Right ventricle myocardium inferior (tissue), 1 donor: ENCODE measurements around the gene PRDM5. TPM values are rescaled to one million over a fixed set of nuclear protein-coding genes. Genes with fewer than 3 reads are reported as not detected.
"Not testable (repeated sequence)": the region's sequence is repeated elsewhere in the genome, so short reads cannot be mapped to it uniquely, and the experiment has no call there.

Experiments
- ATAC-seq: fragments of 200-7000 bp; cut with Tn5 transposase; one replicate; pipeline ENCODE4 v1.9.1; 2020; ENCODE audit warnings: mild to moderate bottlenecking, moderate library complexity
- DNase-seq: peaks from one replicate; pipeline ENCODE4 v3.0.0; 2021; ENCODE audit errors: missing footprints
- intact Hi-C: fragments of 100-400 bp; cut with DNase I; formaldehyde crosslinking; loops from one replicate; pipeline ENCODE4 v1.11.0; 2022
- total RNA-seq: library from RNA; stranded (reverse); fragmentation: NEBNext Ultra II Directional; extraction: Animal tissue kit (Norgen Biotek cat#: 25700); gene quantifications from one replicate; pipeline ENCODE4 v1.2.1, GENCODE V29; 2021
- donor health status: DM: no; HTN: yes; CAD: no; lungs with severe emphysema.

Gene PRDM5
- total RNA-seq, 1 donor from 2014 or later, result 7.4 TPM

- intact Hi-C loops, result no loop called here
- ATAC-seq (no peak), DNase-seq (no peak)
These were observed 137.3 kb downstream of the PRDM5 start for GRCh38 chr4:120785202-120785601.

DNA sequence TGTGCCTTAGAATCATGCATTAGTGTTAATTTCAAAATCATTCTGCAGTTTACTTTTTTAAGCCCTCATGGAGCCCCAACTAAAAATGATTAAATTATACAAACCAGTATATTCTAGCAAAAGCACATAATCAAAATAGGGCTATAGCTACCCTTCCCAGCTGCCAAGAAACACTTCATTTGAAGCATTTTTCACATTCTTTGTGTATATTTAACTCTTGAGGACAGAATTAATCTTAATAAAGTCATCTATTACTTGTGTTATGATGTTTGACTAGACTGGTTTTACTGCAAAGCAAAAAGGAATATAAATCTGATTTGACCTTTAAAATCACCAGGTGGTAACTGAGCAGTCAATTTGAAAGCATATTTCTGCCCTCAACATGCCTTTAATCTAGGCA is 145.1 kb downstream of the PRDM5 start:
- ATAC-seq, result no peak
- no peak for DNase-seq
- intact Hi-C loops, result no loop called here

DNA sequence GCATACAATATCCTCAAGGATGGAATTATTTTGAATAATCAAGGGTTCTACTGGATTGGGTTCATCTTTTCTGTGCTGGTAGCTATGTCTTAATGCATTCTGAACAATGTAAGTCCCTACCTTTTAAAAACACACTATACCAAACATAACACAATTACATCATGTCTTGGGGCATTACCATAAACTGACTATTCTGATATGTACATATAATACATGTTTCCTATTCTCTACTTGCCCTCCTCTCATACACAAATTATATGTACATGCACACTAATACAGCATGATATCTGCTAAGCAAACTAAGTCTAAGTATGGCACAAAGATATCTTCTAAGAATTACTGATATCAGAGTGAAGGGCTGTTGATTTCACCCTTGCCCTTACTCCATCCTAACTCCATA is 147.1 kb downstream of the PRDM5 start:
- DNase-seq (no peak), ATAC-seq (no peak)
- intact Hi-C loops, result no loop called here

DNA sequence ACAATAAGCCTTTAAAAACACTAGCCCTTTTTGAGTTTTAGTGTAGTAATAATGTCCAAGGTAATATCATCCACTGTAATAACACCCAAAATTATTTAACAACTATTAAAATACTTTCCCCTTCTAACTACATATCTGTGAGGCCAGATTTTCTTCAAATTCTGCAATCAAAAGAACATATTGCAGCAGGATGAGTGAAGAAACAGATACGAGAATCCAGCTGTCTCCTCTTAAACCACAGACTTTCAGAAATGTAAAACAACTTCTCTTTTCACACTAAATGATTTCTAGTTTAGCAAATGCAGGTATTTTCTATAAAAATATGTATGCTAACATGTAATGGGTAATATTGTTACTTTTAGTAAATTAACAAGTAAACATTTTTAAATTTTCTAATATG is 148.9 kb downstream of the PRDM5 start:
- intact Hi-C loops, result no loop called here
- ATAC-seq (no peak), DNase-seq (no peak)

DNA sequence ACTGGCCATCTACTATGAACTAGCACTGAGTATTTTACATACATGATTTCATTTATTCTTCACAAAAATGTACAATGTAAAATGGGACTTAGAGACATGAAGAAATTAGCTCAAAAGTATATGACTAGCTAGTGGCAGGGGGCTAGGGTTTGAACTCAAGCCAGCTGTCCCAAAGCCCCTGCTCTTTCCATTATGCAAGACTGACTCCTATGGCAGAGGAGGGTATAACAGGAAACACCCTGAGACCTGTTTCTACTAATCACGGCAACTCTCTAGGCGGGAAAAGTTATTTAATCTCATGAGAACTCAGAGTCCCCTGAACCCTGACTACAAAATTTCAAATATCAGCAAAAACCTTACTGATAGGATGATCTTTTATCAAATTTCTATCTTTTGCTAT is 150.6 kb downstream of the PRDM5 start:
- intact Hi-C loops, result no loop called here

GRCh38 chr4:120770897-120771296 is 151.6 kb downstream of the PRDM5 start:
- intact Hi-C loops, result no loop called here
- ATAC-seq (no peak), DNase-seq (no peak)

More for the DNA sequence above, 150.6 kb downstream of the PRDM5 start:
- no peak for ATAC-seq
- DNase-seq, result no peak

GRCh38 chr4:120769227-120769626 is 153.3 kb downstream of the PRDM5 start:
- DNase-seq (peak; percentile 20), ATAC-seq (no peak)
- intact Hi-C loops, result loop anchor here (5.0 kb wide), 1 partner anchor 47 kb away; no protein-coding TSS in a partner anchor

DNA sequence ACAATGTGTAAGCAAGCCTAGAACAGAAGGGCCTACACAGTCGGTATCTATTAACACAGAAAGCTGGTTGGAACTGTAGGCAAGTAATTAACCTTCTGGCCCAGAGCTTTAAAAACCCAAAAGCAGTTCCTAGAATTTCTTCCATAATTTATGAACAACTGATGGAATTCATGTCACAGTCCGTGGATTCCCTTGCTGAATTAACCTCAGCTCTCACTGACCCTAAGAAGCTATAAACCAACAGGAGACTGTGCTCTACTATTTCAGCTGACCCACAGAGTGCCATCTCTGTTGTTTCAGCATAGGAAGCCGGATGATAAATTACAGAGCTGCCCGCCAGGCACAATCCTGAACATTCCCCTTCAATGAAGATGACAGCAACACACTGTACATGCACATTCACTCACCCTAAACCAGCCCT is 157.3 kb downstream of the PRDM5 start:
- ATAC-seq, result peak; percentile 62
- no peak for DNase-seq
- intact Hi-C loops, result loop anchor here (5.0 kb wide), 1 partner anchor 43 kb away; no protein-coding TSS in a partner anchor

- no peak for ATAC-seq
- DNase-seq, result no peak
- intact Hi-C loops, result no loop called here
These were observed 158.9 kb downstream of the PRDM5 start for GRCh38 chr4:120763650-120764049.

GRCh38 chr4:120761070-120761469 is 161.5 kb downstream of the PRDM5 start:
- no peak for DNase-seq
- intact Hi-C loops, result no loop called here
- no peak for ATAC-seq

DNA sequence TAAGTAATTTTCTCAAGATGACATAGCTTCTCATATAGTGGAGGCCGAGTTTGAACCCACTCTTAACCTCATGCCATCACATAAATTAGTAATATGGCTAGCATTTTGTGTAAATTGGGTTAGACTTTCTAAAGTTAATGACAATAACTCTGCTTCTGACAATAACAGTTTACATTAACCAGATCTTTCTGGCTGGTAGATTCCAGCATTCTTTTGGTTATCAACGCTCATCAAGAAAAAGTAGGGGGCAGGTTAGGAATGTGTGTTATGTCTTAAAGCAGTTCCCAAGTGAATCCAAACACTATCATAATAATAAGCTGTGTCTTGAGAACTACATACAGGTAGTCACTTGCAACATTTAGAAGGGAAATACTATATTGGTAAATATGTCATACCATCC is 162.5 kb downstream of the PRDM5 start:
- DNase-seq (no peak), ATAC-seq (no peak)
- intact Hi-C loops, result no loop called here

GRCh38 chr4:120755864-120756263 is 166.7 kb downstream of the PRDM5 start:
- DNase-seq (no peak), ATAC-seq (no peak)
- intact Hi-C loops, result no loop called here

DNA sequence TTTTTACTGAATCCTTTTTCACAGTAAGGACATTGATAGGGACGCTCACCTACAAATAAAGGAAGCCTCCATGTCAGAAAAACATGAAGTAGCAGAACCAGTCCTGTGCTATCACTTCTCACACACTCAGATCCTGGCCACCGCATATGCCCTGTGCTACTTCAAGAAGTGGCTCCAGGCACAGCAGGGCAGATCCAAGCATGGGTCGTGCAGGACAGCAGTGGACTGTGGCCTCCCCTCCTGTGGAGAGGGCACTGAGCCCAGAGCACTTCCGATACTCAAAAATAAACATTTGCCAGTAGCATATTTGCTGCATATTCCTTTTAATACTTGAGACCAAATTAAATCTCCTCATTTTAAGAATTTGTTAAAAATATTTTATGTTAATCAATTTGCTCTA is 167.9 kb downstream of the PRDM5 start:
- DNase-seq (no peak), ATAC-seq (peak; percentile 91)
- intact Hi-C loops, result no loop called here

DNA sequence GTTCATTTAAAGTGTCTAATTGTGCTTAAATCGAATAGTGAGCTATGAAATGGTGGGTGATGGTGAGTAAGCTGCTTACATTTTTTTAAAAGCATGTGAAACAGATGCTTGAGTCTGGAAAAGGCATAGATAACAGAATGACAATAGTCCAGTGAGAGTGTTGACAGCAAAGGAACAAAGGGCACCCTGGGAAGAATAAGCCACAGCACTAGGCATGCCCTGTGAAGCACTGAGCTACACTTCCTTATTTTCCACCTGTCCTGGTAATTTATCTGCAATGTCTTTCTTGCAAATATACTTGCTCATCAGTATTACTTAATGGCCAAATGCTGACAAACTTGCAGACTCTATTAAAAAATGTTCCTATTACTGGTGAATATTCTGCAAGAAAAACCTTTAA is 168.7 kb downstream of the PRDM5 start:
- DNase-seq, result no peak
- intact Hi-C loops, result no loop called here
- ATAC-seq, result peak; percentile 90

DNA sequence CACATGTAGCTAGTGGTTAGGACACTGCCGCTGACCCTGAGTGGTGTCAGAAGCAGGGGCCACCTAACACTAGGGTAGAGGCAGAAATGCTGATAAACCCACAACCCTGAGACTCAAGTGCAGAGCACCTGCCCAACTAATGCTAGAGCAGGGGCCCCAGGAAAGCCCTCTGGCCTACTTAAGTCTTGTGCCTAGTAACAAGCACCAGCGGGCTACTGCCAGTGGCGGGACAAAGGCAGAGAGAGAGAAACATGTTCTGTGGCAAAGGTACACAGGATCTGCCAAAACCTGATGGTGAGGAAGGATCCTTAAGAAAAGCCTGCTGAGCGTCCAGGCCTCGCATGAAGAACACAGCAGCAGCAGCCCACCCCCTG is 172.4 kb downstream of the PRDM5 start:
- ATAC-seq, result no peak
- intact Hi-C loops, result no loop called here
- no peak for DNase-seq

DNA sequence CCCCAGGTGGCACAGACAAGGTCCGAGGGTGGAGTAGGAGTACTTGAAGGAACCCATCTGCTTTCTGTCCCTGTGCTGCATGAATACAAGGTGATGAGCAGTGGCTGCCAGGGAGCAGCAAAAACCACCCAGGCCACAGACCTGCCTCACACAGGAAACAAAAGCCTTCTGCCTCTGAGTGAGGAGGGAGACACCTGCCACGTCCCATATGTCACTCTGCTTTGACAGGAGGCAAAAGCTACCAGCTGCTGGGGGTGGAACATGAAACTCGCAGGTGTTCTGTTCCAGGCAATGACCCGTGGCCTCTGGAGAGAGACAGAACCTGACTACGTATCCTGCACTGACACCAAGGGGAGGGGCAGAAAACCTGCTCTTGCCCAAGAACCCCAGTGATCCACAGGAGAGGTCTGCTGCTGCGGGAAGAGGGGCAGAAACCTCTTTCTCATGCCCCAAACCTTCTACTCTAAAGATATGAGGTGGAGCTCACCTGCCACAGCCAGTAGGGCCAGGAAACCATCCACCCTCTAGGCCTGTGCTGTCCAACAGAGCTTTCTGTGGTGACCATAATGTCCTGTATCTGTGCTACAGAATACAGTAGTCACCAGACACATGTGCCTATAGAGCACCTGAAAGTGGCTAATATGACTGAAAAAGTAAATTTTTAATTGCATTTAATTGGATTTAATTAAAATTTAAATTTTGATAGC is 172.9 kb downstream of the PRDM5 start:
- intact Hi-C loops, result no loop called here
- ATAC-seq (peak; percentile 14), DNase-seq (no peak)

DNA sequence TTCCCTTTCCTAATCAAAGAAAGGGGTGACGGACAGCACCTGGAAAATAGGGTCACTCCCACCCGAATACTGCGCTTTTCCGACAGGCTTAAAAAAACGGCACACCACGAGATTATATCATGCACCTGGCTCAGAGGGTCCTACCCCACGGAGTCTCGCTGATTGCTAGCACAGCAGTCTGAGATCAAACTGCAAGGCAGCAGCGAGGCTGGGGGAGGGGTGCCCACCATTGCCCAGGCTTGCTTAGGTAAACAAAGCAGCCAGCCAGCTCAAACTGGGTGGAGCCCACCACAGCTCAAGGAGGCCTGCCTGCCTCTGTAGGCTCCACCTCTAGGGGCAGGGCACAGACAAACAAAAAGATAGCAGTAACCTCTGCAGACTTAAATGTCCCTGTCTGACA is 180.9 kb downstream of the PRDM5 start:
- ATAC-seq, DNase-seq, intact Hi-C loops: not testable (repeated sequence)

DNA sequence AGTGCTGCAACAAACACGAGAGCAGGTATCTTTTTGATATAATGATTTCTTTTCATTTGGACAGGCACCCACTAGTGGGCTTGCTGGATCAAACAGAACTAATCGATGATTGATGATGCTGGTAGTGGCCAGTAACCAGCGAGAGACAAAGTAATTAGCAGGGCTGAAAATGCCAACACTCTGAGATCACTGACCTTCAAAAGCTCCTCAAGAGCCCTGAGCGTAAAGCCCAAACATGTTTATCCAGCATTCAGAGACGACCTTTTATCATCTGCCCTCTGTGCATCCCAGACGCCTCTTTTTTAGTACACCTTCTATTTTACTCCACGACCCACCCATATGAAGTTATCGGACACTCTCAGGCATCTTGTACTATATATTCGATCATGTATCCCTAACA is 186.2 kb downstream of the PRDM5 start:
- DNase-seq (no peak), ATAC-seq (peak; percentile 10)
- intact Hi-C loops, result no loop called here

DNA sequence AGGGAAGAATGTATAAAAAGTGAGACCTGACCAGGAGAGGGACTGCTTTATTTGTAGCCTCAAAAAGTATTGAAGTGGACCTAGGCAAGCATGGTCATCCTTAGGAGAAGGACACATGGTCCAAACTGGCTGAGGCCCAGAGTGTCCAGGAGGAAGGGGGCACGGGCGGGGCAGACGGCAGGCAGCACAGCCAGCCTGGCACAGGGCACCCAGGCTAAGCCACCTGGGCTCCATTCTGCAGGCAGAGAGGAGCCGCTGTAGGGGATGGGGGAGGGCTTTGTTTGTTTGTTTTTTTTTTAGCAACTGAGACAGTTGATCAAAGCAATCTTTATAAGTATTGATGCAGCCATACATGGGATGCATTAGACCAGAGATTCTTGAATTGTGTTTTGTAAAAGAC is 188.6 kb downstream of the PRDM5 start:
- intact Hi-C loops, result no loop called here
- DNase-seq, result no peak
- no peak for ATAC-seq

DNA sequence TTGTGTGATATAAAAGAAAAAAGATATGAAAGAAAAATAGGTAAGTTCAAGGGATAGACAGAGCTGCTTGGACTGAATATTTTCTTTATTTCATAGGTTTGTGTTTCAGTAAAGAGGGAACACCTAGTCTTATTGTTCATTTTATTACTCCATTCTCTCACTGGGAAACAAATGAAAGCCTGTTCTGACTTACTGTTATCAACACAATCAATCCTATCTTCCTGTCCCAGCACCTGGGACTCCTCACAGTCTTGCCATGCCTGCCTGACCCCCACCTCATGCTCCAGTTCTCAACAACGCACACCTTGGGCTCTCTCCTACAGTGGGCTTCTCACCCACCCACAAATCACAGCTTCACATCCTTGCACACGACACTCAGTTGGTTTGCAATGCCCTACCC is 189.5 kb downstream of the PRDM5 start:
- DNase-seq (no peak), ATAC-seq (no peak)
- intact Hi-C loops, result no loop called here

GRCh38 chr4:120731561-120731960 is 191.0 kb downstream of the PRDM5 start:
- DNase-seq (no peak), ATAC-seq (no peak)
- intact Hi-C loops, result no loop called here
